Measurements from ENCODE around the gene NEB.
A peak's percentile ranks its signal among the peaks of the same experiment; 100 is the strongest.

The NEB gene

DNA sequence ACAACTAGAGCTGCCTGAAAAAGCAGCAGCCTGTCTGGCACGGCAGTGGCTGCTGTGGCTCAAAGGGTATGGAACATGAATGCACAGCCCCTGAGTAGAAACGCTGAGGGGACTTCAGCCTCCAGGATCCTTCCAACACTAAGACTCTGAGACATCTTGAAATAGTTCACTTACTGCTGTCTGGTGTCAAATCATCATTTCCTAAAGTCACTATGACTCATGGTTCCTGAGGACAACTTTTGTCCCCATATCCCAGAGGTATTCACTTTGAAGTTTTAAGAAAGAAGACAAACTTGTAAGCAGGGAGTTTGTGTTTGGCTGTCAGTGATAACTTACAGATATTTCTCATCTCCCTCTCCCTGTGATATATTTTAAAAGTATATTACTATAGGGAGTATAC is 33.3 kb upstream of the NEB start:
- TF ChIP-seq GATA2 (IDR thresholded peaks at IDR 0.05; ENCODE audit: low read depth, low read length) (no peak), GATA3 (IDR thresholded peaks at IDR 0.05; ENCODE audit: low read depth, low read length) (no peak)

DNA sequence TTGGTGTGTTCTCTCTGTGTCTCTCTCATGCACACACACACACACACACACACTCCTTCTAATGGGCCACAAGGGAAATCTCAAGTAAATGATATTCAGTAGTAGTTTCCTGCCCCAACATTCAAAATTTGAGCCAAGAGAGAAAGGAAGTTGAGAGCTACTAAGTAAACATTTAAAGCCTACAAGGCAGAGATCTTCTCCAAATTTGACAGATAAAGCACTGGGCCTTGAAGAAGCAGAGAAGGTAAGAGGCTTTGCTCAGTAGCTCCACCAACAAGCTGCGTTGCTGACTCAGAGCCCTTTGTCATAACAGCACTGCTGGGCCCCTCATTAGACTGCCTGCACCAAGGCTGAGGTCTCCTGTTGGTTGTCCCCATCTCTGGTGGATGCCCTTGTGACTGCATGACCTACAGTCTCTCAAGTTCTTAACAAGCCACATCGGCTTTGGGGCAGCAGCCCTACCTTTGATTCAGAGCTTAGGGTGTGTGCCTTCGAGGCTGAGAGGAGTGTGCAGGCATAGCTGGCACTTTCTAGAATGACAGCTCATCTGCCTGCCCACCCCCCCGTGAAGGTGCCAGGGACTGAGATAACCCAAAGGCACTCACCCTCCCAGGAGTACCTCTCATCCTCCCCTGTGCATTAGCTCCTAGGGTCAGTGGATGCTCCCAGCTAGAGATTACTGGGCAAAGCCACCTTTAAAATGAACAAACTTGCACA is 32.3 kb upstream of the NEB start:
- TF ChIP-seq GATA3 (IDR thresholded peaks at IDR 0.05; ENCODE audit: low read depth, low read length), result no peak
- no peak for TF ChIP-seq GATA2 (IDR thresholded peaks at IDR 0.05; ENCODE audit: low read depth, low read length)

DNA sequence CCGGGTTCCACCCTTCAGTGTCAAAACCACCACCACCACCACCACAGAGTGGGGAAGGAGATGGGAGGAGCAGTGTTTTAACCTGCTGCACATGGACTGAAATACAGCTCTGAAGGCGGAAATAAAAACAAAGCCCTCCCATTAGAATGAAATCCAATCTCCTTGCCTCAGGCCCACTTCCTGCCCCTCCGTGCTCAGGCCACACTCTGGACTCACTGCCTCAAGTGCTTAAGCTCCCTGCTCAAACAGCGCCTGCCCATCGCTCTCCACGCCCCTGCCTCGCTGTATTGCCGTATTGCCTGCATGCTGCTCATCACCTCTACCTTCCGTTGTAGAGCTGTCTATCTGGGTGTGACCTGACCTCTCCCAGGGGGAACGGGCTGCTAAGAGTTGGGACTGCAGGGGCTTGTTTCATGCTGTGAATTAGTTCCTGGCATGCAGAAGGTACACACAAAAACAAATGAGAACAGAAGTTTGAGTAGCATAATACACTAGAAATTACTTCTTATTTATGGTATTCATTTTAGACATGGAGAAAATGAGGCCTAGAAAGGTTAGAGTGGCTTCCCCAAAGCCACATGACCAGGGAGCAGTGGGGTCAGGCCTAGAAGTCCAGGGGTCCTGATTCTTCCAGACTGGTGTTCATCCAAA is 31.6 kb upstream of the NEB start:
- TF ChIP-seq GATA3 (IDR thresholded peaks at IDR 0.05; ENCODE audit: low read depth, low read length) (no peak), GATA2 (IDR thresholded peaks at IDR 0.05; ENCODE audit: low read depth, low read length) (no peak)

DNA sequence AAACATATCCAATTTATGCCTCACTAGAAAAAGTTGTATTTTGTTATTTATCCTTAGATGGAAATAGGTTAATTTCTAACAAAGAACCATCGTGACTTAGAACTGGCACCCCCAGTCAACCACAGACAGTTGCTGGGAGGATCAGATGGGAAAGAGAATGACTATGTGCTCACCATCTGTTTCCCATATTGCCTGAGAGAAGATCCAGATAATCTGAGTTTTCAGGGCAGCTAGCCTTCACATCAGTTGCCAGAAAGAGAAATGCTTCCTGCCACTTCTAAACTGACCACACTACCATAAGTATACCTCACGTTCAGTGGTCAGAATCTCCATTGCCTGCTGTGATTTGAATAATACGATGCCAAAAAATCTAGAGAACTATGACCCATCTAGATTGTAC is 28.4 kb upstream of the NEB start:
- TF ChIP-seq GATA3 (IDR thresholded peaks at IDR 0.05; ENCODE audit: low read depth, low read length), result no peak
- peak; percentile 33; the same call in 1 of the 2 replicates for TF ChIP-seq GATA2 (IDR thresholded peaks at IDR 0.05; ENCODE audit: low read depth, low read length)

DNA sequence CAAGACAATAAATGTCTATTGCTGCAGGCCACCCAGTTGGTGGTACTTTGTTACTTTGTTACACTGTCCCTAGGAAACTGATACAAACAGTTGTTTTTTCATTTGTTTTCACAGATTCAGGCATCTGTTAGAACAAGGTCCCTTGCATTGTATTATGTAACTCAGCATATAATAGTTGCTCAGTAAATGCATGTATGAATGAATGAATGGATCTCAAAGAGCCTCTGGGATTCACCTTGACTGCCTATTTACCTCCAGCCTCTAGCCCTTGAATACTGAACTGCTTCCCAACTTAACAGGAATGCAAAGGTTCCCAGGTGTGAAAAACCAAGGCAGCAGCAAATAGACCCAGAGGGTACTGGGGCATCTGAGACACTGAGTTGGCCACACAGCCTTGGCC is 27.4 kb upstream of the NEB start:
- no peak for TF ChIP-seq GATA2 (IDR thresholded peaks at IDR 0.05; ENCODE audit: low read depth, low read length)
- TF ChIP-seq GATA3 (IDR thresholded peaks at IDR 0.05; ENCODE audit: low read depth, low read length), result no peak

DNA sequence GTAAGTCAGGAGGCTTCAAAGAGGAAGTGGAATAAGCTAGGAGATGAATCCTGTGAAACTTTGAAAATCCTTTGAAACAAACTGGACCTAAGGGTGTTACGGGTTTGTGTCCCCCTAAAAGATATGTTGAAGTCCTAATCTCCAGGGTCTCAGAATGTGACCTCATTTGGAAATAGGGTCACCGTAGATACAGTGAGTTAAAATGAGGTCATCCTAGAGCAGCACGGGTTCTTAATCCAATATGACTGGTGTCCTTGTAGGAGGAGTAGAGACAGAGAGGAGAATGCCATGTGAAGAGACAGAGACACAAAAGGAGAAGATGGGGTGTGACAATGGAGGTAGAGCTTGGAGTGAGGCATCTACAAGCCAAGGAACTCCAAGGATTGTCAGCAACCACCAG is 26.9 kb upstream of the NEB start:
- TF ChIP-seq GATA2 (IDR thresholded peaks at IDR 0.05; ENCODE audit: low read depth, low read length) (no peak), GATA3 (IDR thresholded peaks at IDR 0.05; ENCODE audit: low read depth, low read length) (no peak)

DNA sequence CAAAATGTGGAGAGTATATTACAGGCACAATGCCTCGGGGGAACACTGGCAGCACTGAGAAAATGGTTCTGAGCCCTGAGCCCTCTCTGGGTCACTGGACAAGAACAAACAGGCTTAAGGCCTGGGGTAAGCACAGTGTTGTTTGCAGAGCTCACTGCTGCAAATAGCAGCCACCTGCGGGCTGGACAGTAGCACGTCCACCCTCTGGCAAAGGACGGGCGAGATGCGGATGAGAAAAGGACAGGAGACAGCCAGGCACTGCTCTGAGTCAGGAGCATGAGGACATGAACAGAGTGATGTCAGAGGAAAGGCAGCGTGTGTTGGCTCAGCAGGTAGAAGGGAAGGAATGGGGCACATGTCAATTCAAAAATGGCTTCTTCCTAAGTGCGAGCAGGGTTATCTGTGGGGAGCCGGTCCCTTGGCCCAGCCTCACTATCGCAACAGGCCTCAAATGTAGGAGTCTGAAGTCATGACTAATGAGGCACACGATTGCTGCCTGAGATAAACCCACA is 25.9 kb upstream of the NEB start:
- no peak for TF ChIP-seq GATA2 (IDR thresholded peaks at IDR 0.05; ENCODE audit: low read depth, low read length)
- TF ChIP-seq GATA3 (IDR thresholded peaks at IDR 0.05; ENCODE audit: low read depth, low read length), result no peak

DNA sequence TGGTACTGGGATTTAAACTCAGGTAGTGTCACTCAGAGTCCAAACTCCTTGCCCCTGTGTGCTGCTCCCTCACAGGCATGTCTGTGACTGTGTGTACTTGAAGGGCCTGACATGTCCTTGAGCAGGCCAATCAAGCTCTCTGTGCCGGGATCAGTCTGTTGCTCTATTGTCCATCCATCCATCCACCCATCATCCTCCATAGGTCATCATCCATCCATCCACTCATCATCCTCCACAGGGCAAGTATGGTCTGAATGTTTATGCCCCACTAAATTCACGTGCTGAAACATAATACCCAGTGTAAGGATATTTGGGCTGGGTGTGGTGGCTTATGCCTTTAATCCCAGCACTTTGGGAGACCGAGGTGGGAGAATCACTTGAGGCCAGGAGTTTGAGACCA is 24.5 kb upstream of the NEB start:
- no peak for TF ChIP-seq GATA3 (IDR thresholded peaks at IDR 0.05; ENCODE audit: low read depth, low read length)
- no peak for TF ChIP-seq GATA2 (IDR thresholded peaks at IDR 0.05; ENCODE audit: low read depth, low read length)

DNA sequence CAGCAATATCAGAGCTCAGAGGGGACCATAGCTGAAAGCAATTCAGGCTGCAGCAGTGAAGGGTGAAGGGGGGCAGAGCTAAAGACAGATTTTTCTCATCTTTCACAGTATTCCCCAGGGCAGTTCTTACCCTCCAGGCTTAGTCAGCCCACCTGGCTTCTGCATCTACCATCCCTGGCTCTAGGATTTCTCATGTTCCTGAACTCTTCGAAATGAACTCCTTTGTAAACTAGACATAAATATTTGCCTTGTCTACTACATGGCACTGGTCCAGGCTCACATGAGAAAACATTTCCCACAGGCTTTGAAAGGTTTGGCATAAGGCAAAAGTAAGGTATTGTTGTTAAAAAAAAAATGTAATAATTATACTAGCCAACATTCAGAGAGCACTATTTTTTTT is 23.6 kb upstream of the NEB start:
- TF ChIP-seq GATA3 (IDR thresholded peaks at IDR 0.05; ENCODE audit: low read depth, low read length) (no peak), GATA2 (IDR thresholded peaks at IDR 0.05; ENCODE audit: low read depth, low read length) (no peak)

DNA sequence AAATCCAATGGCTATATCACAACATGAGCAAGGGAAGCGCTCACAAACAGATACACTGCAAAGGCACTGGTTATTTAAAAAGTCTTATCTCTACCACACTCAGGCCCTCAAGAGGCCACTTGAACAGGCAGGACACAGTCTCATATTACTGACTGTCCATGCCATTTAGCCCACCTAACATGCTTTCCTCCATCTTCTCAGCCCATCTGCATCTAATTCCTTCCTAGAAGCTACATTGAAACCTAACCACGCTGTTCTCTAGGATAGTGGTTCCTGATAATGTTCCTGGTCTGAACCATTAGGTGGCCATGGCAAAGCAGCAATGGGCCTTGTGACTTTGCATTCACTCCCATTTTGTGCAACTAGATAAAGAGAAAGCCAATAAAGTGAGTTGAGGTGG is 22.5 kb upstream of the NEB start:
- TF ChIP-seq GATA3 (IDR thresholded peaks at IDR 0.05; ENCODE audit: low read depth, low read length) (no peak), GATA2 (IDR thresholded peaks at IDR 0.05; ENCODE audit: low read depth, low read length) (no peak)

DNA sequence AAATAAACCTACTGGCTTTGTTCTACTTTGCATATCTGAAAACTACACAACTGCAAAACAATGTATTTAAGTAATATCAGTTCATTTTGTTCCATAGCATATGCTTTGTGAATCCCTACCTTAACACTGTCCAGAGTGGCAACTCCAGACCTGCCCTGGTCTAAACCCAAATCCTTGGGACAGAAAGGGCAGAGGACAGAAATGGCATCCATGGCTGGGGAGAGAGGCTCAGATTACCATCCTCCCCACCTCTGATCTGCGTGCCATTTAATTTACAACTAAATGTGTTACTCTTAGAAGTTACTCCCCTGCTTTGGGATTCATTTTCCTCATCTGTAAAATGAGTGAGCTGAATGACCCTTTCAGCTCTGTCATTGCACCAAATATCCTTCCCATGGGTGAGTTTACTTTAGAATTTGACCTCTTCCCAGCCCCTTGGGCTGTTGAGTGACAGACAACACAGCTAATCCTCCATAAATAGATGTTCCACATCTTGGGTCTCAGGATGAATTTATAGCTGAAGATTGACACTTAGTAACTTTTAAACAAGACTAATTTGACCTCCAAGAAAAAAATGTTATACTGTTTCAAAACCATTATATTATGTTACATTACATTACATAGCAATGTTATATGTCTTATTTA is 20.1 kb upstream of the NEB start:
- TF ChIP-seq GATA3 (IDR thresholded peaks at IDR 0.05; ENCODE audit: low read depth, low read length), result no peak
- TF ChIP-seq GATA2 (IDR thresholded peaks at IDR 0.05; ENCODE audit: low read depth, low read length), result no peak

DNA sequence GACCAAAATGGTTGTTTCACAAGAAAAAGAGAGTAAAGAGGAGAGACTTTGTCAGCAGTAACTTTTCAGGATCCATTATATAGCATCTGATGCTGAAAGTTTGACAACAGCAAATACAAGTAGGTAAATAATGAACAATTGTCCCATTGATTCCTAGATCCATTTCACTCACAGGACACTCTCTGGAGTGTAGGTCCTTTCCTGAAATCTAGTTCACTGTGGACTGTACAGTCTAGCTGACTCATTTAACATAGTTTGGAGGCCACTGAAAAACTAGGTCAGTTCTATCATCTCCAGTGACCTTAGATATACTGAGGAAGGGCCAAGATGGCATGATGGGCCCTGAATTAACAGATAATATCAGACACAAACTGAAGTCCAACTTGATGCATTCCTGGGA is 19.3 kb upstream of the NEB start:
- TF ChIP-seq GATA2 (IDR thresholded peaks at IDR 0.05; ENCODE audit: low read depth, low read length) (no peak), GATA3 (IDR thresholded peaks at IDR 0.05; ENCODE audit: low read depth, low read length) (no peak)

DNA sequence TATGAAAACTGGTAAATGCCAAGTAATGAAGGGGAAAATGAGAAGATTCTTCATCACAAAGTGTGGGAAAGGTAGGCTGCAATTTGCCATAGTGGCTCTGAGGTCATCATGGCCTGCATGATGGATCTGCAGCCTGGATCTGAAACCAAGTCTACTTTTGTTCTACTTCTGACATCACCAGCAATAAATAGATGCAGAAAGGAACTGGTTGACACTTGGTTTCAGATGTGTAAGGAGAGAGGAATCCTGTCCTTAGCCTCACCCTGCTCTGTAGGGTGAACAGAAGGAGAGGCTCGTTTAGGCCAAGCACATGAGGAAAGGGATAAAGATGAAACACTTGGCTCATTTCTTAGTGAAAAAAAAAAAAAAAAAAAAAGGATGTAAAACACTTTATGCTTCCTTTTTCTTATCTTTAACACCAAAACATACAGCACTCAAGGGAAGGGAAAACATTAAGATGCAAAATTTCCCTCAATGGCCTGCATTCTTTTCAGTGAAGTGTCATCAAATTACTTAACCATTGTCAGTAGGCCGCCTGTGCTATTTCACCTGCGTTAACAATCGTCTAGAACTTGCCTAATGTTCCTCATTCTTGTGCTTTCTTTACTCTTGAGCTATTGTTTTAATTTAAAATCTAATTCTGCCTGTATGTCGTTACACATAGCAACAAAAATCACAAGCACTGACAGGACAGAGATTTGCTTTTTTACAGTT is 3.9 kb downstream of the NEB start:
- TF ChIP-seq GATA3 (IDR thresholded peaks at IDR 0.05; ENCODE audit: low read depth, low read length), result no peak
- no peak for TF ChIP-seq GATA2 (IDR thresholded peaks at IDR 0.05; ENCODE audit: low read depth, low read length)

DNA sequence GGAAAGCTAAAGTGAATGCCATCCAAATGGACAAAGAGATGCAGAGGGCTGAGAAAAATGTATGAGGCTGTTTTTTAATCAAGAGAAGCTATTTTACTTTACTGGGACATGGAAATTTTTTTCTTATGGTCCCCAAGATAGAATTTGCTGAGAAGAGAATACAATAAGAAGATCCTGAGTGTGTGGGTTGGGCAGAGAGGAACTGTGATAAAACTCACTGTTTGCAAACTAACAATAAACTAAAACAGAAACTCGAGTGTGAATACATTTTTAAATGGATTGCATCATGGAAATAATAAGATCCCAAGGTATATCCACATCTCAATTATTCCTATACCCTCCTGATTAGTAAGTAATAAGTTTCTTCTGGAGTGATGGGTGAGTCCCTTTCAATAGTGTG is 4.4 kb downstream of the NEB start:
- TF ChIP-seq GATA3 (IDR thresholded peaks at IDR 0.05; ENCODE audit: low read depth, low read length) (no peak), GATA2 (IDR thresholded peaks at IDR 0.05; ENCODE audit: low read depth, low read length) (no peak)

Measured in SH-SY5Y (cell line).